HG03469 (cell line): ENCODE measurements around the gene ENAM.

ENCODE experiments used
- ATAC-seq: cut with Tn5 transposase; IDR thresholded peaks from one replicate; pipeline ENCODE4 v1.9.1; 2021; ENCODE audit warnings: mild to moderate bottlenecking, moderate library complexity, moderate number of reproducible peaks; ENCODE audit not compliant: unreplicated experiment

The ENAM gene, protein sequence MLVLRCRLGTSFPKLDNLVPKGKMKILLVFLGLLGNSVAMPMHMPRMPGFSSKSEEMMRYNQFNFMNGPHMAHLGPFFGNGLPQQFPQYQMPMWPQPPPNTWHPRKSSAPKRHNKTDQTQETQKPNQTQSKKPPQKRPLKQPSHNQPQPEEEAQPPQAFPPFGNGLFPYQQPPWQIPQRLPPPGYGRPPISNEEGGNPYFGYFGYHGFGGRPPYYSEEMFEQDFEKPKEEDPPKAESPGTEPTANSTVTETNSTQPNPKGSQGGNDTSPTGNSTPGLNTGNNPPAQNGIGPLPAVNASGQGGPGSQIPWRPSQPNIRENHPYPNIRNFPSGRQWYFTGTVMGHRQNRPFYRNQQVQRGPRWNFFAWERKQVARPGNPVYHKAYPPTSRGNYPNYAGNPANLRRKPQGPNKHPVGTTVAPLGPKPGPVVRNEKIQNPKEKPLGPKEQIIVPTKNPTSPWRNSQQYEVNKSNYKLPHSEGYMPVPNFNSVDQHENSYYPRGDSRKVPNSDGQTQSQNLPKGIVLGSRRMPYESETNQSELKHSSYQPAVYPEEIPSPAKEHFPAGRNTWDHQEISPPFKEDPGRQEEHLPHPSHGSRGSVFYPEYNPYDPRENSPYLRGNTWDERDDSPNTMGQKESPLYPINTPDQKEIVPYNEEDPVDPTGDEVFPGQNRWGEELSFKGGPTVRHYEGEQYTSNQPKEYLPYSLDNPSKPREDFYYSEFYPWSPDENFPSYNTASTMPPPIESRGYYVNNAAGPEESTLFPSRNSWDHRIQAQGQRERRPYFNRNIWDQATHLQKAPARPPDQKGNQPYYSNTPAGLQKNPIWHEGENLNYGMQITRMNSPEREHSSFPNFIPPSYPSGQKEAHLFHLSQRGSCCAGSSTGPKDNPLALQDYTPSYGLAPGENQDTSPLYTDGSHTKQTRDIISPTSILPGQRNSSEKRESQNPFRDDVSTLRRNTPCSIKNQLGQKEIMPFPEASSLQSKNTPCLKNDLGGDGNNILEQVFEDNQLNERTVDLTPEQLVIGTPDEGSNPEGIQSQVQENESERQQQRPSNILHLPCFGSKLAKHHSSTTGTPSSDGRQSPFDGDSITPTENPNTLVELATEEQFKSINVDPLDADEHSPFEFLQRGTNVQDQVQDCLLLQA

DNA sequence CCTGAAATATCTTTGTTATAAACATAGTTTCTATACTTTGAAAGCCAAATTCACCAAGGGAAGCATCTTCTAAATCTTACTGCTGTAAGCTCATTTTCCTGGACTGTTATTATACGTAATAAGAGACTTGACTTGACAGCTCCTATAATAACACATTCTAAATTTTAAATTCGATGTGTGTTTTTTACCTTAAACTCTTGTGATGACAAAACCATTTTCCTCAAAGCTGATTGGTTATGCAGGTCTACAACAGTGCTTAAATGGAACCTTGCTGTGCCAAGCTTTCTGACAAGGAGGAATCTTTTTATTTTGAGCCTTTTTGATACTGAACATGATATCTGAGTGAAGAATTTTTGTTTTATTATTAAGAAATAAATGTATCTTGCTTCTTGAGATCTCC lies at the start of gene ENAM:
ENAM (plus strand) TSS at position 301 of the 400 bp plus-strand sequence. CDS start 757 bp downstream, outside the sequence.
- no peak for ATAC-seq

DNA sequence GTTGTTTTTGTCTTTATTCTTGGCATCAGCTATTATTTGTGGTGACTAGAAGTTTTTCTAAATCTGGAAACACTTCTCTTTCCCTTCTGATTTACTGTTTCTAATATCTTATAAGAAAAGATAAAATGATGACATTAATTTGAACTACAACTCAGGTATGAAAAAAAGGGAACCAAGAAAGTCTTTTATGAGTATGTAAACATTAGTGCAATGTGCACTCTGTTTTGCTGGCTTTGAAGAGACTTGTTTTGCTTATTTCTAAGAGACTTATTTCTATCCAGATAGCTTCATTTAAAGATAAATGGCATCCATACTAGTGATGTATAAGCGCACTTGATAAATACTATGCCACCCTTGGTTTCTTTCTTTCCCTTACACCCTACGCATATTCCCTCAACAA lies 46.6 kb upstream of the ENAM start:
- no peak for ATAC-seq

- ATAC-seq: no peak
These were observed 44.4 kb upstream of the ENAM start for GRCh38 chr4:70583952-70584834.

DNA sequence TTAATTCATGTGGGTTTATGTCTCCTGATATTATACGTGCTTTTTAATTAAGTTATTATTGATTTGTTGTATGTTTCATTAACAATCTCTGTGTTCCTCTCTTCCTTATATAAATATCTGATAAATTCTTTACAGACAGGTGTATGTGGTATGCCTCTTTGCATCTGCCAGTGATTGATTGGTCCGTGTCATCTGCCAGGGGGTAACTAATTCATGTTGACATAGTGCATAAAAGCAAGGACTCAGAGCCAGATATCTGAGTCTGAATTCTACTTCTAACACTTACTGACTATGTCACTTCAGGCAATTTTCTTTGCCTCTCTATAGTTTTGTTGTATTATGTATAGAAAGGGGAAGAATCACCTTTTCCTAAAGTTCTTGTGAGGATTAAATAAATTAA lies 41.7 kb upstream of the ENAM start:
- ATAC-seq: no peak

- peak; percentile 98 for ATAC-seq
These were observed 38.8 kb upstream of the ENAM start for GRCh38 chr4:70589785-70590184.

DNA sequence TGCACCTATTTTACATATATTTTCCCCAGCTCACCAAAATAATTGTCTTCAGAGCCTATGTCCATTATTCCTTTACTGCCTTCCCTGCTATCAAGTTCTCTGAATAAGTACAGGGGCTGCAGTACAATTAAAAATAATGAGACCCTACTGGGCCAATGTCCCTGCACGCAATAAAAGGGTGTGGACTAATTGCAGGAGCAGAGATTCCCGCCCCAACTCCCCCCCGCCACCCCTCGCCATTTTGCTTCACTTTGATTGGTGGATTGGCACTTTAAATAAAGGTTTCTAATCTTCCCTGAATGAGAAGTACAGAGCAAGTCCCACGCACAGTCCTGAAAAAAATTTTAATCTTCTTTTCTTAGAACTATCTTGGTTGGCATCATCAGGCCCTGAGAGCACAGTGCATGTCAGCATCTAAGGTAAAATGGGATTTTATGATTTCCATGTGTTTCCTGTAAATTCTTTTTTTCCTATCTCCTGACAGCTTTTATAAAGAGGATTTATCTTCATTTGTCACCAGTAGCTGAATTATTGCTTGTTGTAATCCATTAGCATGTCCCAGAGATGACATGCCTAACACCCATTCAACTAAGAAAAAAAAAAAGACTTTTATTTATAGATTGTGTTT lies 36.5 kb upstream of the ENAM start, which contains the start of gene AMBN:
AMBN (plus strand) TSS at position 302 of the 628 bp plus-strand sequence; CDS start at position 405, 103 bp downstream.
- no peak for ATAC-seq

DNA sequence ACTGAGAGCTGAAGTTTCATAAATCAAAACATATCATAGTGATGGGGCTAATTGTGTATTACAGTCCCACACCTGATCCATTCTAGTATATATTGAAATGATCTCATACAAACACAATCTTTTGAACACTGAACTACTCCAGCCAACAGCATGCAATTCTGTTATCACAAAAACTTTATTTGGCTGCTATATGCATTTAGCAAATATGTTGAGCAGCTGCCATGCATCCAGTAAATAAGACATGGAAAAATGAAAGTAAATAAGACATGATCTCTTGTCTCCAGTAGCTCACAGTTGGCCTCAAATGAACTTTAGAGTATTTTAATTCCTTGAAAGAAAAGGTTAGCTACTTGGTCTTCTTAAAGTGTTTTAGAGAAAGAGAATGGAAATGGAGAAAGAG lies 34.3 kb upstream of the ENAM start:
- no peak for ATAC-seq

DNA sequence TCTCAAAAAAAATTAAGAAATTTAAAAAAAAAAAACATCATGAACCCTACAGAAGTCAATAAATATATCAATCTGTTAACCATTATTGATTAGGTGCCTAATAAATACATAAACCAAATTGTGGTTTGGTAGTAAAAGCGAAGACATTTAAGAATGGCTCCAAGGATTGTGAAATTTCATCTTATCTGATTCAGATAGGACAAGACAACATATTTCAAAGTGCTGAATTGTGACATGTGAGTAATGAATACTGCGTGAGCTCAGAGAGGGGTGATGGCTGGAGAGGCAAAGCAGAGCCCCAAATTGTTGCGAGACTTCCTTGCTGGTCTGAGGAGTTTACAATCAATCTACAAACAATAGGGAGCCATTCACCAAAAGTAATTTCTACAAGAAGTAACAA lies 28.2 kb upstream of the ENAM start:
- ATAC-seq: no peak

GRCh38 chr4:70600977-70601376 lies 27.6 kb upstream of the ENAM start:
- no peak for ATAC-seq

GRCh38 chr4:70601422-70602039 lies 27.0 kb upstream of the ENAM start:
- peak; percentile 99 for ATAC-seq

GRCh38 chr4:70603856-70604255 lies 24.7 kb upstream of the ENAM start:
- no peak for ATAC-seq

- no peak for ATAC-seq
These were observed 22.1 kb upstream of the ENAM start for GRCh38 chr4:70606459-70606858.

DNA sequence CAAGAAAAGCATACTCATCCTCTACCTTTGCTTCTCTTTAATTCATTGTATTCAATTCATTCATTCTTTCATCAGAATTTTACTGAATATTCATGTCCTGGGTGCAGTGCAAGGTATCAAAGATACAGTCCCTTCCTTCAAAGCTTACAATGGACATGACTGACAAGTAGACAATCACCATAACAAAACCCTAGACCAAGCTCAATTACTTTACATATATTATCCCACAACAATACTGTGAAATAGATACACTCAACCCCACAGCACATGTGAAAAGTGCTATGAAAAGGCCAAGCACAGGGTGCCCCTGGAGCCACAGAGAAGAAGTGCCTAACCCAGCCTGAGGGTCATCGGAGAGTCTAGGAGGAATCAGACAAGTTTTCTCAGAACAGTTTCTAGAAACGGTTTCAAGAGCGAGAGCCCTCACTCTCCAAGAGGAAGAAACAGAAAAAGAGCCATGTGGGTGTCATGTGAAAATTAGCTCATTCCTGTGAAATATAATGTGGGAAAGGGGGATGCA lies 21.1 kb upstream of the ENAM start:
- ATAC-seq: no peak

GRCh38 chr4:70608324-70608723 lies 20.2 kb upstream of the ENAM start:
- no peak for ATAC-seq

- ATAC-seq: no peak
These were observed 15.0 kb upstream of the ENAM start for GRCh38 chr4:70613306-70614183.

GRCh38 chr4:70614184-70614555 lies 14.4 kb upstream of the ENAM start:
- no peak for ATAC-seq

DNA sequence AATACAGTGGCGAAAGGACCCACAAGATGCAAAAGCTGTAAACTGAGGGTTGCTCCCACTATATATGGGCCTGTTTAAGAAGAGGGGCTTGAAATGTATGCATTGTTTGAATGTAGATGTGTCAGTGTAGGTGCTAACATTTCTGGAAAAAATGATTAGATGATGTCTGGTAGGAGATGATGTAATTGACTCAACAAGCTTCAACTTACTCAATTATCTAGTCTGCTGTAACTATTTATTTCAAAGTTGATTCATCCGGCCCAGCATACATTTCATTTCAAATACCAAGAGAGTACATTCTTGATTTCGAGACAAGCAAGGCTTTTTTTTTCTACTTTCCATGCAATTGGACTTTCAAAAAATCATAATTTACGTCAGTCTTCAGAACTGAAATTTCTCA lies 9.3 kb upstream of the ENAM start:
- no peak for ATAC-seq

DNA sequence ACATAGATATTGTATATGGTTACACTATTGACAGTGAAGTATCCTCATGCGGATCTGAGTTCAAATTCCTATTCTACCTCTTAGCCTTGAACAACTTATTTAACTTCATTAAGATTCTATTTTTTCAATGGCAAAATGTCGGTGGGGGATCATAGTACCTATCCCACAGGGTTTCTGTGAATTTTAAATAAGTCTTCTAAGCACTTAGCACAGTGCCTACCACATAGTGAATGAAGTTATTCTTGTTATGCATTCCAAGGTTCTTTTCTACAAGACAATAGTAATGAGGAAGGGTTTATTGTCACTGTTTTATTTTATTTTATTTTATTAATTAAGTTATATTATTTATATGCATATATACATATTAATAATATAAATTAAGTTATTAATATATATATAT lies 8.8 kb upstream of the ENAM start:
- no peak for ATAC-seq
